GM13976 (cell line): ENCODE results near the gene NCAM2.

ENCODE experiments used
- DNase-seq: peaks from one replicate; pipeline ENCODE4 v3.0.0; 2012; ENCODE audit warnings: low spot score
- in situ Hi-C: fragments of 300-500 bp; cut with MboI; formaldehyde crosslinking; loops from one replicate; pipeline ENCODE4 v1.12.0; 2022; ENCODE audit warnings: low sequenced_read_pairs, mixed read lengths, inconsistent platforms; ENCODE audit not compliant: unreplicated experiment
- TF ChIP-seq, protein P1 (sequence below): IDR thresholded peaks from 2 replicates; pipeline ENCODE4 v1.5.1; 2012; ENCODE audit warnings: borderline replicate concordance, mild to moderate bottlenecking; ENCODE audit not compliant: insufficient read depth; ENCODE audit errors: extremely low read depth, missing control alignments, control extremely low read depth

NCAM2 gene

GRCh38 chr21:21226472-21226871, 228.3 kb downstream of the NCAM2 start:
- TF ChIP-seq, protein P1, sequence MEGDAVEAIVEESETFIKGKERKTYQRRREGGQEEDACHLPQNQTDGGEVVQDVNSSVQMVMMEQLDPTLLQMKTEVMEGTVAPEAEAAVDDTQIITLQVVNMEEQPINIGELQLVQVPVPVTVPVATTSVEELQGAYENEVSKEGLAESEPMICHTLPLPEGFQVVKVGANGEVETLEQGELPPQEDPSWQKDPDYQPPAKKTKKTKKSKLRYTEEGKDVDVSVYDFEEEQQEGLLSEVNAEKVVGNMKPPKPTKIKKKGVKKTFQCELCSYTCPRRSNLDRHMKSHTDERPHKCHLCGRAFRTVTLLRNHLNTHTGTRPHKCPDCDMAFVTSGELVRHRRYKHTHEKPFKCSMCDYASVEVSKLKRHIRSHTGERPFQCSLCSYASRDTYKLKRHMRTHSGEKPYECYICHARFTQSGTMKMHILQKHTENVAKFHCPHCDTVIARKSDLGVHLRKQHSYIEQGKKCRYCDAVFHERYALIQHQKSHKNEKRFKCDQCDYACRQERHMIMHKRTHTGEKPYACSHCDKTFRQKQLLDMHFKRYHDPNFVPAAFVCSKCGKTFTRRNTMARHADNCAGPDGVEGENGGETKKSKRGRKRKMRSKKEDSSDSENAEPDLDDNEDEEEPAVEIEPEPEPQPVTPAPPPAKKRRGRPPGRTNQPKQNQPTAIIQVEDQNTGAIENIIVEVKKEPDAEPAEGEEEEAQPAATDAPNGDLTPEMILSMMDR: no peak
- no peak for DNase-seq
- in situ Hi-C loops: no loop called here

- TF ChIP-seq, protein P1: no peak
- in situ Hi-C loops: no loop called here
- no peak for DNase-seq
Measured at GRCh38 chr21:21230672-21231071, 232.5 kb downstream of the NCAM2 start.

DNA sequence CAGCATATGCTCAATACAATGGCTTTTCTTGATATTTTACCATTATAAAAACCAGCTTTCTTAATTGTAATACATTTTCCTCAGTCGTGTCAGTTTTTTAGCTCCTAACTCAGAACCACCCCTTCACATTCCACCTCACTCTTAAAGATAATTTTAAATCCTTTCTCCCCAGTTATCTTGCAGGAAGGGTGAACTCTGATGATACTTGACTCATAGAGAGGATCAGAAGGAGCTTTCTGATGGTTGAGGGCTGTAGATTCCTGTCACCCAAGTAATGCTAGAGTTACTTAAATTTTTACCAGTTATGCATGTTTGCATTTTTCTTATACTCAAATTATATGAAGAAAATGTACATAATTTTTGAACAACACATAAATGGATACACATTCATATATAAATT, 233.7 kb downstream of the NCAM2 start:
- TF ChIP-seq, protein P1: no peak
- in situ Hi-C loops: no loop called here
- no peak for DNase-seq

GRCh38 chr21:21232320-21232719, 234.1 kb downstream of the NCAM2 start:
- TF ChIP-seq, protein P1: no peak
- in situ Hi-C loops: no loop called here
- no peak for DNase-seq

- TF ChIP-seq, protein P1: no peak
- in situ Hi-C loops: no loop called here
- DNase-seq: no peak
Measured at GRCh38 chr21:21233051-21233450, 234.8 kb downstream of the NCAM2 start.

- TF ChIP-seq, protein P1: no peak
- no peak for DNase-seq
- in situ Hi-C loops: no loop called here
Measured at GRCh38 chr21:21236996-21237395, 238.8 kb downstream of the NCAM2 start.
